ENCODE results near the gene ARID3B. TPM values are rescaled to one million over a fixed set of nuclear protein-coding genes. Genes with fewer than 3 reads are reported as not detected.

ARID3B gene
- total and polyA plus RNA-seq, 2 donors (not counting 1 experiment from before 2014, with no cell fraction given): 0.72 to 0.99 TPM

- H3K27me3 ChIP-seq (ENCODE audit: control insufficient read depth, insufficient read depth, low read length): no peaks in the 10 kb centered on the region
- peaks cover 10% of the 10 kb centered on the region for H3K4me1 ChIP-seq (ENCODE audit: control insufficient read depth, extremely low read depth, insufficient read depth, low read length)
- H3K9ac ChIP-seq (ENCODE audit: insufficient read depth, low read length): peak overlapping the region; percentile 72
- no peaks in the 10 kb centered on the region for H3K36me3 ChIP-seq (ENCODE audit: control insufficient read depth, insufficient read depth, low read length)
- H2AFZ ChIP-seq (ENCODE audit: low read length): peak overlapping the region; percentile 99
- peak in 1 of 2 donors; percentile 60 for DNase-seq (ENCODE audit: low read depth in 2 of 2)
- peak overlapping the region; percentile 91 for H3K27ac ChIP-seq (ENCODE audit: insufficient read depth, low read length)
- peaks cover 4% of the 10 kb centered on the region for H4K20me1 ChIP-seq (ENCODE audit: control insufficient read depth, extremely low read depth, insufficient read depth, low read length)
- no peaks in the 10 kb centered on the region for H3K9me3 ChIP-seq (ENCODE audit: control insufficient read depth, insufficient read depth, low read depth, low read length)
- peak overlapping the region; percentile 100 for H3K4me2 ChIP-seq (ENCODE audit: extremely low read depth, insufficient read depth, low read length)
- peak overlapping the region; percentile 68 to 99 (median 94) for H3K4me3 ChIP-seq (replicated peaks in 1 of 4; ENCODE audit: control extremely low read depth in 1 of 4, insufficient read depth in 1 of 4, low read depth in 3 of 4, low read length in 4 of 4)
- no peaks in the 10 kb centered on the region for H3K79me2 ChIP-seq (ENCODE audit: control insufficient read depth, insufficient read depth, low read length)
- no peak for TF ChIP-seq CTCF (conservative IDR thresholded peaks at IDR 0.05 in 1 of 2, IDR thresholded peaks at IDR 0.05 in 1 of 2; ENCODE audit: low read depth in 1 of 2, low read length in 2 of 2)
- no peak for TF ChIP-seq EZH2 (IDR thresholded peaks at IDR 0.05; ENCODE audit: low read length, missing control alignments)
Measured at GRCh38 chr15:74540161-74540760, 759 bp upstream of the ARID3B start.

GRCh38 chr15:74541494-74542165, 610 bp downstream of the ARID3B start:
- Histone ChIP-seq H3K27me3 (ENCODE audit: control insufficient read depth, insufficient read depth, low read length) (no peaks in the 10 kb centered on the region), H2AFZ (ENCODE audit: low read length) (peak overlapping the region; percentile 50), H3K36me3 (ENCODE audit: control insufficient read depth, insufficient read depth, low read length) (no peaks in the 10 kb centered on the region), H3K4me2 (ENCODE audit: extremely low read depth, insufficient read depth, low read length) (peak overlapping the region; percentile 59), H3K4me3 (replicated peaks in 1 of 4; ENCODE audit: control extremely low read depth in 1 of 4, insufficient read depth in 1 of 4, low read depth in 3 of 4, low read length in 4 of 4) (peak overlapping the region; percentile 67 to 93 (median 84)), H3K27ac (ENCODE audit: insufficient read depth, low read length) (peak overlapping the region; percentile 15), H3K9ac (ENCODE audit: insufficient read depth, low read length) (peak overlapping the region; percentile 79), H3K79me2 (ENCODE audit: control insufficient read depth, insufficient read depth, low read length) (no peaks in the 10 kb centered on the region), H3K9me3 (ENCODE audit: control insufficient read depth, insufficient read depth, low read depth, low read length) (no peaks in the 10 kb centered on the region), H3K4me1 (ENCODE audit: control insufficient read depth, extremely low read depth, insufficient read depth, low read length) (peaks cover 16% of the 10 kb centered on the region), H4K20me1 (ENCODE audit: control insufficient read depth, extremely low read depth, insufficient read depth, low read length) (peaks cover 4% of the 10 kb centered on the region)
- TF ChIP-seq CTCF (conservative IDR thresholded peaks at IDR 0.05 in 1 of 2, IDR thresholded peaks at IDR 0.05 in 1 of 2; ENCODE audit: low read depth in 1 of 2, low read length in 2 of 2) (no peak), EZH2 (IDR thresholded peaks at IDR 0.05; ENCODE audit: low read length, missing control alignments) (no peak)
- peak; percentile 40 to 55 for DNase-seq (ENCODE audit: low read depth in 2 of 2)

GRCh38 chr15:74542166-74543042, 1.4 kb downstream of the ARID3B start:
- no peak for TF ChIP-seq EZH2 (IDR thresholded peaks at IDR 0.05; ENCODE audit: low read length, missing control alignments)
- no peak for TF ChIP-seq CTCF (conservative IDR thresholded peaks at IDR 0.05 in 1 of 2, IDR thresholded peaks at IDR 0.05 in 1 of 2; ENCODE audit: low read depth in 1 of 2, low read length in 2 of 2)
- H3K4me2 ChIP-seq (ENCODE audit: extremely low read depth, insufficient read depth, low read length): peak overlapping the region; percentile 59
- no peaks in the 10 kb centered on the region for H3K9me3 ChIP-seq (ENCODE audit: control insufficient read depth, insufficient read depth, low read depth, low read length)
- peaks cover 4% of the 10 kb centered on the region for H4K20me1 ChIP-seq (ENCODE audit: control insufficient read depth, extremely low read depth, insufficient read depth, low read length)
- no peak for DNase-seq (ENCODE audit: low read depth in 2 of 2)
- no peak overlapping the region for H2AFZ ChIP-seq (ENCODE audit: low read length)
- H3K27ac ChIP-seq (ENCODE audit: insufficient read depth, low read length): no peak overlapping the region
- no peaks in the 10 kb centered on the region for H3K79me2 ChIP-seq (ENCODE audit: control insufficient read depth, insufficient read depth, low read length)
- H3K27me3 ChIP-seq (ENCODE audit: control insufficient read depth, insufficient read depth, low read length): no peaks in the 10 kb centered on the region
- H3K9ac ChIP-seq (ENCODE audit: insufficient read depth, low read length): no peak overlapping the region
- peak overlapping the region in 3 of 4 experiments; percentile 67 to 93 (median 88) for H3K4me3 ChIP-seq (replicated peaks in 1 of 4; ENCODE audit: control extremely low read depth in 1 of 4, insufficient read depth in 1 of 4, low read depth in 3 of 4, low read length in 4 of 4)
- H3K36me3 ChIP-seq (ENCODE audit: control insufficient read depth, insufficient read depth, low read length): no peaks in the 10 kb centered on the region
- peaks cover 17% of the 10 kb centered on the region for H3K4me1 ChIP-seq (ENCODE audit: control insufficient read depth, extremely low read depth, insufficient read depth, low read length)
